ENCODE measurements around the gene KCNE5.
"Not testable (repeated sequence)": the region's sequence is repeated elsewhere in the genome, so short reads cannot be mapped to it uniquely, and the experiment has no call there.

The KCNE5 gene
- total RNA-seq, result 0 to 0.89 (median 0.13) reads per million in 18 experiments

- peak in 1 of 2 donors; percentile 1 for DNase-seq
These were observed at the start of gene KCNE5 for GRCh38 chrX:109624641-109625616. KCNE5 (minus strand) TSS chrX:109625172; CDS start chrX:109625020, 152 bp downstream.

- no peak for DNase-seq
These were observed 47.3 kb upstream of the KCNE5 start for GRCh38 chrX:109672239-109672638.

DNA sequence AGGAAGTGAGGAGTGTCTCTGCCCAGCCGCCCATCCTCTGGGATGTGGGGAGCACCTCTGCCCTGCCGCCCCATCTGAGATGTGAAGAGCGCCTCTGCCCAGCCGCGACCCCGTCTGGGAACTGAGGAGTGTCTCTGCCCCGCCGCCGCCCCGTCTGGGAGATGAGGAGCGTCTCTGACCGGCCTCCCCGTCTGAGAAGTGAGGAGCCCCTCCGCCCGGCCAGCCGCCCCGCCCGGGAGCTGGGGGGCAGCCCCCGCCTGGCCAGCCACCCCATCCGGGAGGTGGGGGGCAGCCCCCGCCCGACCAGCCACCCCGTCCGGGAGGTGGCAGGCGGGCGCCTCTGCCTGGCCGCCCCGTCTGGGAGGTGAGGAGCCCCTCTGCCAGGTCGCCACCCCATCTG, 46.2 kb upstream of the KCNE5 start:
- not testable (repeated sequence) for DNase-seq

GRCh38 chrX:109667986-109668385, 43.0 kb upstream of the KCNE5 start:
- DNase-seq, result no peak

- peak in 1 of 2 donors; percentile 10 for DNase-seq
These were observed 35.6 kb upstream of the KCNE5 start for GRCh38 chrX:109660435-109661143.

DNA sequence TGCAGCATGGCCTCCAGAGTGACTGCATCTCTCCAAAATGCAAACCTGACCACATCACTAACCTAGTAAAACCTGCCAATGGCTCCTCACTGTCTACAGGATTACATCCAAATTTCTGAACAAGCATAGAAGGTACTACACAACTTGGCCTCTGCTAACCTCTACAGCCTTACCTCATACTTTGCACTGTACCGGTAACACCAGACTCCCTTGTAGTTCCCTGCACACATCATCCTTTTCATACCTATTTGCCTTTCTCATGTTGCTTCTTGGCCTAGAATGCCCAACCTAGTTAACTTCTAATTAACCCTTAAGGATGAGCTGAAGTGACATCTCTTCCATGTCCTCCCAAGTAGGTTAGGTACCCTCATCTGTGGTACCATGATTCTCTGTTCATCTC, 33.4 kb upstream of the KCNE5 start:
- DNase-seq, result no peak

- DNase-seq, result not testable (repeated sequence)
These were observed 32.4 kb upstream of the KCNE5 start for GRCh38 chrX:109657364-109657763.

DNA sequence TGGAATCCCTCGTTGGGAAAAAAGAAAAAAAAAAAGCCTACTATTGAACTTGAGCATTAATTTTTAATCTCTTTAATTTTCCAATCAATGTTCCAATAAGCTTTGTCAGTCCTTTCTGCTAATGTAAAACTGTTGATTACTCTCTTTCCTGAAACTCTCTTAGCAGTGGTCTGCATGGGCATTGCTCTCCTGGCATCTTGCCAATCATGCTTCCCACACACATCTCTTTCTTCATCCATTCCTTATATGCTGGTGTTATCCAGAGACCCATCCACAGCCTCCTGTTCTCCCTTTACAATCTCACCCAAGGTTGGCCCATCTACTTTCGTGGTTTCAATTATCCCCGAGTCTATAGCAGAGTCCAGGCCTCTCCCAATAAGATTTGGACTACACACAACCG, 31.8 kb upstream of the KCNE5 start:
- no peak for DNase-seq

DNA sequence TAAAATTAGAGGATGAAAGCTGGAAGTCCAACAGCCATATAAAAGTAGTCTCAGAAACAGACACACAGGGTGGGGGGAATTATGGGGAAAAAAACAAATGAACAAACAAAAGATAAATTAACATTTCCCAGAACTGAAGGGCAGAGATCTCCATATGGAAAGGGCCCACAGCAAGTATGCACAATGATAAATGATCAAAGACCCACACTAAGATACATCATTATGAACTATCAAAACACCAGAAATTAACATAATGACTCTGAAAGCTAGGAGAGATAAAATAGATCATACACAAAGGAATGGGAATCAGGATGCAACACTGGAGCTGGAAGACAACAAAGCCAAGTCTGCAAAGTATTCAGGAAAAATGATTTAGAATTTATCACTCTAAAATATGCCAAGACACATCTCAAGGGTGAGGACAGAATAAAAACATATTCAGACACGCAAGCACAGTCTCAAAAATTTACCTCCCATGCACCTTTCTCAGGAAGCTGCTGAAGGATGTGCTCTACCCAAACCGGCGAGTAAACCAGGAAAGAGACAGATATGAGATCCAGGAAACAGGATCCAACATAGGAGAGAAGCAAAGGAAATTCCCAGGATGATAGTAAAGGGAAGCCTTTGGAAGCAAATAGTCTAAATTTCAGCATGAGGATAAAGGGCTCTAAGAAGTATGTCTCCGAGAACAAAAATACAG, 30.7 kb upstream of the KCNE5 start:
- DNase-seq, result no peak

DNA sequence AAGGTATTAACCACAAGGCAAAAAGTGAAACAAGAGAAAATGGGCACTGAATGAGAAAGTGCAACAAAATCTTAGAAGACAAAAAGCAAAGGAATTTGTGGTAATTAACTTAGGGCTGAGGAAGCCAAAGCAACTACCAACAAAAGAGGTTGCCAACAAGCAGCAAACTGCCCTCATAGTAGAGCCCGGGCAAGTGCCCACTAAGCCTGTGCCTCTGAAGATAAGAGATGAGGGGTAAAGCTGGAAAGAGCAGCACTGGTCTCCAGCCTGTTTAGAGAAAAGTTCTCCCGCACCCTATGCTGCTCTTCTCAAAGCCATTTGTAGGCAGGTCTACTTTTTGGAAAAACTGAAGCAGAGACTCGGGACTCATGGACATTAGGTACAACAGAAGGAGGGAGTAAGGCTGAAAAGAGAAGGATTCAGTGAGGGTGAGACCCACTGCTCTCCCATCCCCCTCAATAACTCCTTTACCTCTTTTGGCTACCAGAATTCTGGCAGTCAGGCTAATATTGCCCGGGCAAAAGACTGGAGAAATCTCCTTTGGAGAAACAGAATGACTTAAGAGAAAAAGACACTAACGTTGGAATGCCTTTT, 29.6 kb upstream of the KCNE5 start:
- DNase-seq, result no peak

GRCh38 chrX:109644671-109645070, 19.7 kb upstream of the KCNE5 start:
- DNase-seq, result not testable (repeated sequence)

DNA sequence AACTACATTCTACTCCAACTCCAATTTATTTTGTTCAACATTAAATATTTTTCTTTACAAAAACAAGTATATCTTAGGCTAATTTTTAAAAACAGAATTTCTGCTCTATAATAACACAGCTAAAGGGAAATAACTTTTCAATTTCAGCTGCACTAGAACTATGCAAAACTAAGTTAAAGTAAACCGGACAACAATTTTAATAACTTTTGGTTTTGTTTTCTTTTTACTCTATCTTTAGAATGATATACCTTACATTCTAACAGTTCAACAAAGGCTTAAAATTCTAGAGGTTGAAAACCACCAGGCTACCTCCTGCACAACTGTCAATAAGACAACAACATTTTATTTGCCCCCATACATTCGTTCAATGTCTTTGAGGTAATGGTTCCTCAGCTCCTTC, 18.7 kb upstream of the KCNE5 start:
- DNase-seq, result no peak

DNA sequence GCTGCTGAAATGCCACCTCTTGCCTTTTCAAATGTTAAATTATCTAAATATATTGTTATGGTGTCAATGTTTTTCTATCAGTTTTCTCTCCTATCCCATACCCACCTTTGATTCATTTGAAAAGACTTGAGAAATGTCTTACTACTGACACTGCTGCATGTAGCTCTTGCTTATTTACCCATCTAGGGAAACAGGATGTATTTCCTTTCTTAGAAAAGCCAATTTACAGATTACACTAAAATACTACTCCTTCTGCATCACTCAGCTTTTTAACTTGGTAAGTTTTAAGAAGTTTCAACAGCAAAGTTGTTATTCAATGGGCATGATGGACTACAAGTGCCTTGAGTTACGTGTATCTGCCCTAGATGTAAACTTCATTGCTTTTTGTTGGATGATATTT, 13.2 kb upstream of the KCNE5 start:
- no peak for DNase-seq

GRCh38 chrX:109637477-109637876, 12.5 kb upstream of the KCNE5 start:
- not testable (repeated sequence) for DNase-seq

GRCh38 chrX:109635146-109635545, 10.2 kb upstream of the KCNE5 start:
- DNase-seq, result peak; percentile 6 to 25

GRCh38 chrX:109632906-109633504, 8.0 kb upstream of the KCNE5 start:
- DNase-seq, result peak in 1 of 2 donors; percentile 6

- DNase-seq, result no peak
These were observed 4.3 kb upstream of the KCNE5 start for GRCh38 chrX:109629310-109629709.

DNA sequence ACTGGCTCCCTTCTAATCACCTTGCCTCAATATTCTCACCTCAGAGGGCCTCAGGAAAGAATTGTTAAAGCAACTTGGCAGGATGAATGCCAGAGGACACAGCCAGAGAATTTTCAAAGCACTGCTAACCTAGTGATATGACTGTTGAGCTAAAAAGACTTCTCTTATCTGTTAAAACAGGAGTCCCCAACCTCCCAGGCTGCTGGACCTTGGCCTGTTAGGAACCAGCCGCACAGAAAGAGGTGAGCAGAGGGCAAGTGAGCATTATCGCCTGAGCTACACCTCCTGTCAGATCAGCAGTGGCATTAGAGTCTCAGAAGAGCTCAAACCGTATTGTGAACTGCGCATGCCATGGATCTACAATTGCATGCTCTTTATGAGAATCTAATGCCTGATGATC, 1.7 kb upstream of the KCNE5 start:
- DNase-seq, result no peak

- DNase-seq, result no peak
These were observed 975 bp downstream of the KCNE5 start for GRCh38 chrX:109623997-109624396.

DNA sequence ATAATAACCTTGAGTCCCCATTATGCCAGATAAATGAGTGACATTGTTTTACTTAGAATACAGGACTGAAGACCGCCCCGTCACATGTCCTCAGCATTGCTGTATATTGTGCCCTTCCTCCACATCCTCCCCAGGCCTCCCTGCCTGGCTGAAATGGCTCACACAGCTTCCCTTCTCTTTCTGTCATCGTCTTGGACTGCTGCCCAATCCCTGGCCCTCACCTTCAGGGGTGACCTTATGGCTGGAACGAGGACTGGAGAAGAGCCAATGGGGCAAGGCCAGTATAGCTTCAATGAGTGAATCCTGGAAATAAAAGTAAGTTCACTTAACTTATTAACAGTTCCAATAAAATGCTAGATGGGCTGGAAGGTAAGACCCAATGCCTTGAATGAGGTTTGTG, 2.7 kb downstream of the KCNE5 start:
- DNase-seq, result no peak

DNA sequence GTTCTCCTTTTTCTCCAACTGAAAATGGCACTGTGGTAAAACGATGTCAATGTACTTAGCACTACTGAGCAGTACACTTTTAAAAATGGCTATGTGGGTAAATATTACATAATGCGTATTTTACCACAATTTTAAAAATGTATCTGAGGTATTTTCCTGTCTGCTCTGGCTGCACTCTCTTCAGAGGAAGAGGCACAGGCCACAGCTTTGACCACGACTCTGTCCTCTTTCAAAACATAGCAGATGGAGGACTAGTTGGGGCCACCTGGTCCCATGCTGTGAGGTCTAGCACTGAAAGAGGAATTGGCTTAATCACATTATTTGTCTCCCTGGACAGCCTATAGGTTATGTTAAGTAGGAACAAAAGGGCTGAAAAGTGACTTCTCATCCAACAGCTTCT, 5.2 kb downstream of the KCNE5 start:
- no peak for DNase-seq

GRCh38 chrX:109614951-109615350, 10.0 kb downstream of the KCNE5 start:
- no peak for DNase-seq

Measured in inflammatory macrophage (primary cell).